ENCODE data around the gene WDR90. TPM values are rescaled to one million over a fixed set of nuclear protein-coding genes. Genes with fewer than 3 reads are reported as not detected.

Gene WDR90
- total and polyA plus RNA-seq, 10 of the 15 experiments (the other 5 are each of a cell fraction or from before 2014, with no cell fraction given): 2.0 to 65.0 (median 16.7) TPM

DNA sequence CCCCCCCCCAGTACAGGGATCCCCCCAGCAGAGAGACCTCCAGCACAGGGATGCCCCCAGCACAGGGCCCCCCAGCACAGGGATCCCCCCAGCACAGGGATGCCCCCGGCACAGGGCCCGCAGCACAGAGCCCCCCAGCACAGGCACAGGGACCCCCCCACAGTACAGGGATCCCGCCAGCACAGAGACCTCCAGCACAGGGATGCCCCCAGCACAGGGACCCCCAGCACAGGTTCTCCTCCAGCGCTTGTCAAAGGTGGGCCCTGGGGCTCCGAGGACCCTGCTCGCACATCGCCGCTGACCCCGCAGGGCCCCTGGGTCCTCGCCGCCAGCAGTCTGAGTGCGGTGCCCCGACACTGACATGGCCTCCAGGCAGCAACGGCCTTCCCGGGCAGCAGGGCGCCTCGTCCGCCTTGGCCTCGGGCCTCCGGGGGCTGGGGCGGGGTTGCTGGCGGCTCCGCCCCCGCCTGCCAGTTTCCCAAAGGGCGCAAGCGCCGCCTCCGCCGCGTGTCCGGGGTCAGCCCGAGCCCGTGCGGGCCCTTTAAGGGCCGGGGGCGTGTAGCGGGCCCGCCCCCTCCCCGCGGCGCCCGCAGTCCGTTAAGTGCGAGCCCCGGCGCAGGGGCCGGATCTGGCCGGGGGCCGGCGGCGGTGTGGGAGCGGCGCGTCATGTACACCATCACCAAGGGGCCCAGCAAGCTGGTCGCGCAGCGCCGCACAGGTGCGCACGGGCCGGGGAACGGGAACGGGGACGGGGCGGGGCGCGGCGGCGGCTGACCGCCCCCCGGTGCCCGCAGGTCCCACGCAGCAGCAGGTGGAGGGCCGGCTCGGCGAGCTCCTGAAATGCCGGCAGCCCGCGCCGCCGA, 7.6 kb upstream of the WDR90 start, which contains the start of gene MCRIP2 (continued):
- TF ChIP-seq ZBTB11 (CRISPR knock-in tag; IDR thresholded peaks at IDR 0.05) (no peak), NFYB (IDR thresholded peaks at IDR 0.05; ENCODE audit: insufficient read depth, low read depth, low read length) (no peak), SMAD5 (IDR thresholded peaks at IDR 0.05; ENCODE audit: low read depth) (no peak; the same call in 1 of the 2 replicates), ASH2L (IDR thresholded peaks at IDR 0.05; ENCODE audit: borderline replicate concordance, low read depth) (no peak), GATAD2B (conservative IDR thresholded peaks at IDR 0.05; ENCODE audit: low read depth) (peak; percentile 93; the same call in 1 of the 2 replicates), CREB1 (IDR thresholded peaks at IDR 0.05; ENCODE audit: low read depth) (no peak), ZNF384 (IDR thresholded peaks at IDR 0.05; ENCODE audit: borderline replicate concordance, low read depth, low read length) (no peak), CBFB (IDR thresholded peaks at IDR 0.05; ENCODE audit: low read depth) (no peak), ZNF274 (IDR thresholded peaks at IDR 0.05; ENCODE audit: insufficient read depth, insufficient read length) (no peak), ETV6 (conservative IDR thresholded peaks at IDR 0.05 in 1 of 2, IDR thresholded peaks at IDR 0.05 in 1 of 2; ENCODE audit: borderline replicate concordance in 1 of 2, low read depth in 1 of 2) (no peak), ATF2 (IDR thresholded peaks at IDR 0.05; ENCODE audit: low read length) (no peak), EP300 (IDR thresholded peaks at IDR 0.05; ENCODE audit: borderline replicate concordance in 1 of 2, control insufficient read depth in 1 of 2, low read depth in 2 of 2, low read length in 2 of 2) (no peak), RCOR1 (conservative IDR thresholded peaks at IDR 0.05; ENCODE audit: low read depth, low read length) (no peak), TCF12 (IDR thresholded peaks at IDR 0.05; ENCODE audit: low read depth, low read length) (0 out of 2 replicates have a peak, but pooled peaks have one; percentile 2), CHD2 (IDR thresholded peaks at IDR 0.05; ENCODE audit: borderline replicate concordance, low read depth, low read length) (no peak), POLR2AphosphoS2 (IDR thresholded peaks at IDR 0.05; ENCODE audit: low read depth, low read length) (peak; percentile 78; the same call in 1 of the 2 replicates), BACH1 (IDR thresholded peaks at IDR 0.05; ENCODE audit: borderline replicate concordance) (peak; percentile 70), PAX5 (IDR thresholded peaks at IDR 0.05; ENCODE audit: borderline replicate concordance, low read depth, low read length) (0 out of 2 replicates have a peak, but pooled peaks have one; percentile 21), POLR2A (IDR thresholded peaks at IDR 0.05; ENCODE audit: low read depth, low read length) (peak; percentile 80), NR2F1 (conservative IDR thresholded peaks at IDR 0.05) (peak; percentile 89), SRF (IDR thresholded peaks at IDR 0.05; ENCODE audit: low read depth in 2 of 2, low read length in 2 of 2) (peak in 1 of 2 experiments; percentile 20; a peak in 1 of 4 replicates), IRF4 (IDR thresholded peaks at IDR 0.05; ENCODE audit: low read depth, low read length) (no peak), RFX5 (IDR thresholded peaks at IDR 0.05; ENCODE audit: low read depth, low read length) (no peak), EZH2 (IDR thresholded peaks at IDR 0.05; ENCODE audit: borderline replicate concordance, control insufficient read depth, low read depth, low read length) (no peak), HCFC1 (IDR thresholded peaks at IDR 0.05; ENCODE audit: low read length) (no peak)
- TF ChIP-seq, protein P1, sequence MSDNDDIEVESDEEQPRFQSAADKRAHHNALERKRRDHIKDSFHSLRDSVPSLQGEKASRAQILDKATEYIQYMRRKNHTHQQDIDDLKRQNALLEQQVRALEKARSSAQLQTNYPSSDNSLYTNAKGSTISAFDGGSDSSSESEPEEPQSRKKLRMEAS (IDR thresholded peaks at IDR 0.05; ENCODE audit: low read depth, low read length): peak; percentile 47; the same call in 1 of the 2 replicates
